ENCODE results near the gene QRICH1. TPM values are rescaled to one million over a fixed set of nuclear protein-coding genes. Genes with fewer than 3 reads are reported as not detected.

QRICH1 gene
- total and polyA plus RNA-seq, 2 of the 13 experiments (the other 11 are each of a cell fraction or from before 2014, with no cell fraction given): 52.6 to 102 TPM

DNA sequence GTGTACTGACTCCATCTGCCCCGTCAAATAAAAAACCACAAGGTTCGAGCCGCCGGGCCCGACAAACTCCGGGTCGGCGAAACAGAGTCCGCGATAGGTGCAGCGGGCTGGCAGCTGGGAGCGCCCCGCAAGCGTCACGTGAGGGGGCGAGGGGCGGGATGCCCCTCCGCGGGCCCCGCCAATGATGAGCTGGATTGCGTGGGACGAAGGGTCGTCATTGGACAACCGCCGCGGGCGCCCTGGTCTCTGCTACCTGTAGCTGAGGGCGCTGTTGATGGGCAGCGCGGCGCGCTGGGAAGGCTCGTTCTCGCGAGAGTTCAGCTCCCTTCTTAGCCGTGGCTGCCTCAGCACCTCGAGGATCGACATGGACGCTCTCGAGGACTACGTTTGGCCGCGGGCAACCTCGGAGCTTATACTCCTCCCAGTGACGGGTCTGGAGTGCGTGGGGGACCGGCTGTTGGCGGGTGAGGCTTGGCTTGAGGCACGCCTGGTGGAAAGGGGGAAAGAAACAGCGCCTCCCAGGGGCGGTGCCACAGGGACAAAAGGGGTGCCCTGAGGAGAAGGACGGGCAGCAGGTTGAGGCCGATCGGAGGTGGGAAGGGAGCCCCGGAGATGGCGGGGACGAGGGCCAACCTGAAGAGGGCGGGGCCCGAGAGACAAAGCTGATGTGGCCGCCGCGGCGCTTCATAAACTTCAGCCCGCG lies 86.7 kb downstream of the QRICH1 start, which contains the start of gene WDR6 (continued):
- TF ChIP-seq, protein P1, sequence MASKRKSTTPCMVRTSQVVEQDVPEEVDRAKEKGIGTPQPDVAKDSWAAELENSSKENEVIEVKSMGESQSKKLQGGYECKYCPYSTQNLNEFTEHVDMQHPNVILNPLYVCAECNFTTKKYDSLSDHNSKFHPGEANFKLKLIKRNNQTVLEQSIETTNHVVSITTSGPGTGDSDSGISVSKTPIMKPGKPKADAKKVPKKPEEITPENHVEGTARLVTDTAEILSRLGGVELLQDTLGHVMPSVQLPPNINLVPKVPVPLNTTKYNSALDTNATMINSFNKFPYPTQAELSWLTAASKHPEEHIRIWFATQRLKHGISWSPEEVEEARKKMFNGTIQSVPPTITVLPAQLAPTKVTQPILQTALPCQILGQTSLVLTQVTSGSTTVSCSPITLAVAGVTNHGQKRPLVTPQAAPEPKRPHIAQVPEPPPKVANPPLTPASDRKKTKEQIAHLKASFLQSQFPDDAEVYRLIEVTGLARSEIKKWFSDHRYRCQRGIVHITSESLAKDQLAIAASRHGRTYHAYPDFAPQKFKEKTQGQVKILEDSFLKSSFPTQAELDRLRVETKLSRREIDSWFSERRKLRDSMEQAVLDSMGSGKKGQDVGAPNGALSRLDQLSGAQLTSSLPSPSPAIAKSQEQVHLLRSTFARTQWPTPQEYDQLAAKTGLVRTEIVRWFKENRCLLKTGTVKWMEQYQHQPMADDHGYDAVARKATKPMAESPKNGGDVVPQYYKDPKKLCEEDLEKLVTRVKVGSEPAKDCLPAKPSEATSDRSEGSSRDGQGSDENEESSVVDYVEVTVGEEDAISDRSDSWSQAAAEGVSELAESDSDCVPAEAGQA (IDR thresholded peaks at IDR 0.05; ENCODE audit: low read depth): peak; percentile 56; the same call in 1 of the 2 replicates
- TF ChIP-seq, protein P1 (CRISPR knock-in tag; IDR thresholded peaks at IDR 0.05; ENCODE audit: borderline replicate concordance): no peak; the same call in 1 of the 2 replicates
- TF ChIP-seq ZNF563 (CRISPR knock-in tag; IDR thresholded peaks at IDR 0.05) (no peak; the same call in 1 of the 2 replicates), THAP11 (CRISPR knock-in tag; IDR thresholded peaks at IDR 0.05) (peak; percentile 74), SRF (IDR thresholded peaks at IDR 0.05; ENCODE audit: low read depth, low read length) (no peak), NFIB (CRISPR knock-in tag; IDR thresholded peaks at IDR 0.05; ENCODE audit: borderline replicate concordance) (no peak), ATAD3A (CRISPR knock-in tag; IDR thresholded peaks at IDR 0.05) (no peak), ZNF605 (CRISPR knock-in tag; IDR thresholded peaks at IDR 0.05) (peak; percentile 49; the same call in 1 of the 2 replicates), ZNF230 (CRISPR knock-in tag; IDR thresholded peaks at IDR 0.05) (peak; percentile 88), MED8 (CRISPR knock-in tag; IDR thresholded peaks at IDR 0.05; ENCODE audit: insufficient replicate concordance) (peak; percentile 57)
- TF ChIP-seq, protein P2, sequence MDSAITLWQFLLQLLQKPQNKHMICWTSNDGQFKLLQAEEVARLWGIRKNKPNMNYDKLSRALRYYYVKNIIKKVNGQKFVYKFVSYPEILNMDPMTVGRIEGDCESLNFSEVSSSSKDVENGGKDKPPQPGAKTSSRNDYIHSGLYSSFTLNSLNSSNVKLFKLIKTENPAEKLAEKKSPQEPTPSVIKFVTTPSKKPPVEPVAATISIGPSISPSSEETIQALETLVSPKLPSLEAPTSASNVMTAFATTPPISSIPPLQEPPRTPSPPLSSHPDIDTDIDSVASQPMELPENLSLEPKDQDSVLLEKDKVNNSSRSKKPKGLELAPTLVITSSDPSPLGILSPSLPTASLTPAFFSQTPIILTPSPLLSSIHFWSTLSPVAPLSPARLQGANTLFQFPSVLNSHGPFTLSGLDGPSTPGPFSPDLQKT (CRISPR knock-in tag; IDR thresholded peaks at IDR 0.05; ENCODE audit: borderline replicate concordance): no peak
- TF ChIP-seq, protein P3, sequence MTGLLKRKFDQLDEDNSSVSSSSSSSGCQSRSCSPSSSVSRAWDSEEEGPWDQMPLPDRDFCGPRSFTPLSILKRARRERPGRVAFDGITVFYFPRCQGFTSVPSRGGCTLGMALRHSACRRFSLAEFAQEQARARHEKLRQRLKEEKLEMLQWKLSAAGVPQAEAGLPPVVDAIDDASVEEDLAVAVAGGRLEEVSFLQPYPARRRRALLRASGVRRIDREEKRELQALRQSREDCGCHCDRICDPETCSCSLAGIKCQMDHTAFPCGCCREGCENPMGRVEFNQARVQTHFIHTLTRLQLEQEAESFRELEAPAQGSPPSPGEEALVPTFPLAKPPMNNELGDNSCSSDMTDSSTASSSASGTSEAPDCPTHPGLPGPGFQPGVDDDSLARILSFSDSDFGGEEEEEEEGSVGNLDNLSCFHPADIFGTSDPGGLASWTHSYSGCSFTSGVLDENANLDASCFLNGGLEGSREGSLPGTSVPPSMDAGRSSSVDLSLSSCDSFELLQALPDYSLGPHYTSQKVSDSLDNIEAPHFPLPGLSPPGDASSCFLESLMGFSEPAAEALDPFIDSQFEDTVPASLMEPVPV (CRISPR knock-in tag; IDR thresholded peaks at IDR 0.05): peak; percentile 75
- TF ChIP-seq, protein P4, sequence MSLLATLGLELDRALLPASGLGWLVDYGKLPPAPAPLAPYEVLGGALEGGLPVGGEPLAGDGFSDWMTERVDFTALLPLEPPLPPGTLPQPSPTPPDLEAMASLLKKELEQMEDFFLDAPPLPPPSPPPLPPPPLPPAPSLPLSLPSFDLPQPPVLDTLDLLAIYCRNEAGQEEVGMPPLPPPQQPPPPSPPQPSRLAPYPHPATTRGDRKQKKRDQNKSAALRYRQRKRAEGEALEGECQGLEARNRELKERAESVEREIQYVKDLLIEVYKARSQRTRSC (CRISPR knock-in tag; IDR thresholded peaks at IDR 0.05; ENCODE audit: low read depth): 0 out of 2 replicates have a peak, but pooled peaks have one; percentile 68
- TF ChIP-seq, protein P5, sequence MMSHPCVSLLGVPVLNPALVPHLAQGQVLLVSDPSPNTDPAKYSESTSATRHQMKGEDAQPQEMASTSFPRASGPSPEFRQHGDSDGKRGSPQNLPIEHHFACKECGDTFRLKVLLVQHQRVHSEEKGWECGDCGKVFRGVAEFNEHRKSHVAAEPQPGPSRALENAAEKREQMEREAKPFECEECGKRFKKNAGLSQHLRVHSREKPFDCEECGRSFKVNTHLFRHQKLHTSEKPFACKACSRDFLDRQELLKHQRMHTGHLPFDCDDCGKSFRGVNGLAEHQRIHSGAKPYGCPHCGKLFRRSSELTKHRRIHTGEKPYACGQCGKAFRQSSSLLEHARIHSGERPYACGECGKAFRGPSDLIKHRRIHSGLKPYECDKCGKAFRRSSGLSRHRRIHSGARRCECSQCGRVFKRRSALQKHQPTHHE (CRISPR knock-in tag; IDR thresholded peaks at IDR 0.05; ENCODE audit: borderline replicate concordance): peak; percentile 90; the same call in 1 of the 2 replicates
- TF ChIP-seq, protein P6, sequence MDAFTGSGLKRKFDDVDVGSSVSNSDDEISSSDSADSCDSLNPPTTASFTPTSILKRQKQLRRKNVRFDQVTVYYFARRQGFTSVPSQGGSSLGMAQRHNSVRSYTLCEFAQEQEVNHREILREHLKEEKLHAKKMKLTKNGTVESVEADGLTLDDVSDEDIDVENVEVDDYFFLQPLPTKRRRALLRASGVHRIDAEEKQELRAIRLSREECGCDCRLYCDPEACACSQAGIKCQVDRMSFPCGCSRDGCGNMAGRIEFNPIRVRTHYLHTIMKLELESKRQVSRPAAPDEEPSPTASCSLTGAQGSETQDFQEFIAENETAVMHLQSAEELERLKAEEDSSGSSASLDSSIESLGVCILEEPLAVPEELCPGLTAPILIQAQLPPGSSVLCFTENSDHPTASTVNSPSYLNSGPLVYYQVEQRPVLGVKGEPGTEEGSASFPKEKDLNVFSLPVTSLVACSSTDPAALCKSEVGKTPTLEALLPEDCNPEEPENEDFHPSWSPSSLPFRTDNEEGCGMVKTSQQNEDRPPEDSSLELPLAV (CRISPR knock-in tag; conservative IDR thresholded peaks at IDR 0.05; ENCODE audit: low read depth): no peak

Measured in HepG2 (cell line).